Activated CD8-positive, alpha-beta memory T cell treated with anti-CD3 and anti-CD28 coated beads for 36 hours (primary cell): ENCODE data around the gene GMDS. TPM values are rescaled to one million over a fixed set of nuclear protein-coding genes. Genes with fewer than 3 reads are reported as not detected.

ENCODE experiments used
- CTCF ChIA-PET: fragments of 350-600 bp; sonication (Branson Sonifier 250); formaldehyde crosslinking; loops from one replicate; lab custom pipeline; 2021; ENCODE audit warnings: antibody characterized with exemption; lab: Charles Lee
- POLR2A ChIA-PET: fragments of 350-600 bp; sonication (Branson Sonifier 250); formaldehyde crosslinking; loops from one replicate; lab custom pipeline; 2021; ENCODE audit warnings: antibody characterized with exemption; lab: Charles Lee
- total RNA-seq, 2 experiments: library from RNA; stranded (reverse); gene quantifications; one replicate each; pipeline ENCODE4 v1.2.3, GENCODE V29; 2021

GMDS gene
- total RNA-seq, 2 experiments from 2014 or later = 36.0 to 37.1 TPM

DNA sequence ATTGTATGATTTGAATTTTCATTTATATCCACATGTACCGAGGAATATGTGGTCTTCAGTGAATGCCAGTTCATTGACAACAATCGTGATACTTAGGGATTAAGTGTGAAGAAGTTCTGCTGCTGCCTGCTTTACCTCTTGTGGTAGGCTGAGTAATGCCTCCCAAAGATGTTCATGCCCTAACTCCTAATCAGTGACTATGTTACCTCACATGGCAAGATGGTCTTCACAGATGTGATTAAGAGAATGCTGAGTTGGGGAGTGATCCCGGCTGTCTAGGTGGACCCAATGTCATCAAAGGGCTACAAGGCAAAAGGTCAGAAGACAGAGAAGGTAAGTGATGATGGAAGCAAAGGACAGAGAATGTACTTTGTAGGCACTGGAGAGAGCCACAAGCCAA, 454.7 kb downstream of the GMDS start:
- ChIA-PET CTCF (no interaction called here), POLR2A (no interaction called here)

GRCh38 chr6:1789092-1789491, 456.3 kb downstream of the GMDS start:
- POLR2A ChIA-PET = no interaction called here
- CTCF ChIA-PET = interaction anchor here (0.7 kb wide), 1 partner anchor 54 kb away, joined by 3 read pairs; no protein-coding TSS in a partner anchor

DNA sequence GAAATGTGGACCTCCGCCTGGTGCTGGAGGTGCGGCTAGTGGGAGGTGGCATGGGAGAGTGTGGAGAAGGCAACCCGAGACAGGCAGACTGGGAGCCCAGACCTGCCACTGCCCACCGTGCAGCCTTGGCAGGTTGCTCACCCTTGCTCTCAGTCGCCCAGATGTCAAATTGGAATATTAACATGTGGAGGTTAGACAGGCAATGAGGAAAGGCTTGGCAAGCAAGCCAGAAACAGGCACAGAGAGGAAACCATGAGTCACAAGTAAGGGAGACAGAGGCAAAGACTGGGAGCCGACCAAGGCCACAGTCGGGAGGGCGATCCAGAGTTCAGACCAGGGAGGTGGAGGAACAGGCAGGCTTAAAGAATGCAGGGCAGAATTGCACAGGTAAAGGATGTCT, 457.5 kb downstream of the GMDS start:
- ChIA-PET POLR2A (no interaction called here), CTCF (no interaction called here)

DNA sequence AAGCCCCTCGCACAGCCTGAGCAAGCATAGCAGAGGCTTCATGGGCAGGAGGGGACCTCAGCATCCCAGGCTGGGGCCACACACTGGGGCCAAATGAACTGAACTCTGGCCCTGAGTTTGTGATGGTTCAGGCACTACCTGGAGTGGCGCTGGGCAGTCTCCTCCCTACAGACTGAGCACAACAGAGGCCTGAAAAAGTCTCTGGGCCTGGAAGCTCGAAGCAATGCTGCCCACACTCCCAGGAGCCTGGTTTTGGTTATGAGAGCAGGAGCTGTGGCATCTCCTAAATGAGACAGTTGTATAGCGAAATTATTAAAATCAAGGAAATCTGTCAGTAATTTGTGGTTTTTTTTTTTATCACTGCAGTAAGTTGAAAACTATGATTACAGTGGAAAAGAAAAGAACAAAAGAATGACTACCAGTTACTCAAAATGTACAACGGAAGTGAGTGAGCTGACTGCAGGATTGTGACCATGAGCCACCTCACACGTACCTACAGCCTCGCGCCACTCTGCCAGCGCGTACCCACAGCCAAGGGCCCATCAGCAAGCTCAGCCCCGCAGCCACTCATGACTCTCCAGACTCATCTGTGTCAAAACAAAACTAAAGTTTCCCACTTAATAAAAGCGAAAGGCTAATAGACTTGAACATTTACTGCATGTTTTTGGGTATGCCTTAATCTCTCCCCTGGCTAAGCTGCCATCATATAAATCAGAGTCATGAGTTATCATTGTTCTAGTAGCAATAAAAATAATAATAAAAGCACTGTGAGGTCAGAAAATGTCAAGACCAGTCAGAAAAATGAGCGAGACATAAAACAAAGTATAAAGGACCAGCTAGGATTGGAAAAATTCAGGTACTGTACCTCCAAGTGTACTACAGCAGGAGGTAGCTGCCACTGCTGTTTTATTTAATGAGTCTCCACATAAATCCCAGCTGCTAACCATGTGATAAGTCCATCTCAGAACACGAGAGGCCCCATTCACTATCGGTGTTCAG, 458.7 kb downstream of the GMDS start:
- ChIA-PET POLR2A (interaction anchor here (1.5 kb wide), 1 partner anchor 15 kb away, joined by 7 read pairs; no protein-coding TSS in a partner anchor), CTCF (interaction anchor here (0.9 kb wide), 1 partner anchor 10 kb away, joined by 4 read pairs; no protein-coding TSS in a partner anchor)

- ChIA-PET CTCF (interaction anchor here (1.3 kb wide), 1 partner anchor 30 kb away, joined by 3 read pairs; no protein-coding TSS in a partner anchor), POLR2A (no interaction called here)
Measured at GRCh38 chr6:1784422-1784884, 461.0 kb downstream of the GMDS start.

DNA sequence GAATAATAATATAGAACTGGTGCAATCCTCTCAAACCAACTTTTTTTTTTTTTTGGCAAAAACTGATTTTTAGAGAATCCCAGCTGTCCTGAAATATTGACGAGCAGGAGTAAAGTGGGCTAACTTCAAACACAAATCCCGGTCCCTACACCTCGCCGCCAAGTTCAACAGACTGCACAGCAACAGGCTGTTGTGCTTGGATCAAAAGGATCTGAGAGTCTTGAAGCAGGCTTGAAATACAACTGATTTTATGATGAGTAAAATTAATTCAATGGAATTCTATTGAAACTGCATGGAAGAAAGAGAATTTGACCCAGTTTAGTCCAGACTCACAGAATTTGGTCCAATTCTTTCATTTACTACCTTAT, 463.6 kb downstream of the GMDS start:
- POLR2A ChIA-PET = no interaction called here
- CTCF ChIA-PET = no interaction called here

DNA sequence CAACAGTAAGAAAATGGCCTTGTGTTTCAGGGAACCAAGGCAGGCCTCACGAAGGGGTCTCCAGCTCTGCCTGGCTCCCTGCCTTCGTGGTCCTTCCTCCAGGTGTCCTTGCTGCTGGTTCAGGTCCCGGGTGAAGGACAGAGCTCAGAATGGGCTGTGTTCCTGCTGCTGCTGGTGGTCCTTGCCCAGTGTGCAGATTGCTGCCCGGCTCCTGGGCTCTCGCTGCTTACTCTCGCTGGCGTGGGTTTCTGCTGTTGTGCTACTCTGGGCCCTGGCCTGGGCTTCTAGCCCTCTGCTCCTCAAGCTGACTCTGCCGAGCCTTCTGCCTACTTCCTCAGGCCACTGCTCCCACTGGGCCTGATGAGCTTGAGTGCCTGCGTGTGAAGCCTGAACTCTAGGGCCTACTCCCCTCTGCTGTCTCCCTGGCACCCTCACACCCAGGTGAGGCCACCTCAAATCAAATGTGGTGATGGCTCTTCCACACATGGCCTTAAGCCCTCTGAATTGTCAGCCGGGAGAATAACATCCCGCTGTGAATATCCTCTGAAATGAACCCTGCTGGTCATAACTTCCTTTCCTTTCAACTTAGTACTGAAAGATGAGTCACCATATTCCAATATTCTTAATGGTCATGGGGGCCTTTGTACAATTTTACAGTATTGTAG, 464.1 kb downstream of the GMDS start:
- CTCF ChIA-PET = no interaction called here

GRCh38 chr6:1780251-1780867, 465.0 kb downstream of the GMDS start:
- POLR2A ChIA-PET = no interaction called here
- CTCF ChIA-PET = no interaction called here

More for the DNA sequence above, 464.1 kb downstream of the GMDS start:
- POLR2A ChIA-PET = no interaction called here

GRCh38 chr6:1778686-1779235, 466.6 kb downstream of the GMDS start:
- CTCF ChIA-PET = no interaction called here
- POLR2A ChIA-PET = no interaction called here

DNA sequence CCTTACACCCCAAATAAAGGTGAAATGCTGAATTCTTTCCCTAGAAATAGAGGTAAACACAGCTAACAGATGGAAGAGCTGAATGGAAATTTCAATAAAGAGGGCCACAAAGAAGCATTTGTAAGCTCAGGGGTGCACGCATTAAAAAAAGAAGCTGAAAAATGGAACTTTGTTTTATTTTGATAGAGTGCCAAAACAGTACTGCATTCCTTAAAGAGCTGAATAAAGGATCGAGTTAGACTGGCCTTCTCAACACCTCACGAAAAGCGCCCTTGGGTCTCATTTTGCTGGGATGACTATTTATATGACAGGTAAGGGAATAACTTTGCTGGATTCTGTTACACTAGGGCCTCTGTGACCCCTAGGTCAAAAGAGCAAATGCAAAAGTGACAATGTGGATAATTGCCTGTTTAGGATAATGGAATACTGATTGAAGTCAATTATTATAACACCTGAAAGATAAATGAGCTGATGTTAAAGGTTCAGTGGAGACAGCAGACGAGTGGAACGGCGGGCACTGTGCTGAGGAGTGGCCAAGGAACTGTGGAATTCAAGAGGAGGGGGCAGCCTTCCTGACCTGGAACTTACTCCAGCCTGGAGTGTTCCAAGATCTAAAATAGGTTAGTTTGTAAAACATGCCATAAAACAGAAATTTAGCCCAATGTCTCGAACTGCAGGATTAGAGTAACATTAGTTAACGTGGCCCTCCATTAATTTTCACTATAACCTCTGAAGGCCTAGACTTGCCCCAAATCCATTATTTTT, 467.3 kb downstream of the GMDS start:
- ChIA-PET POLR2A (no interaction called here), CTCF (no interaction called here)

GRCh38 chr6:1775441-1775840, 470.0 kb downstream of the GMDS start:
- POLR2A ChIA-PET = no interaction called here

GRCh38 chr6:1774226-1774915, 471.0 kb downstream of the GMDS start:
- ChIA-PET CTCF (no interaction called here), POLR2A (no interaction called here)

More at GRCh38 chr6:1775441-1775840, 470.0 kb downstream of the GMDS start:
- CTCF ChIA-PET = no interaction called here

DNA sequence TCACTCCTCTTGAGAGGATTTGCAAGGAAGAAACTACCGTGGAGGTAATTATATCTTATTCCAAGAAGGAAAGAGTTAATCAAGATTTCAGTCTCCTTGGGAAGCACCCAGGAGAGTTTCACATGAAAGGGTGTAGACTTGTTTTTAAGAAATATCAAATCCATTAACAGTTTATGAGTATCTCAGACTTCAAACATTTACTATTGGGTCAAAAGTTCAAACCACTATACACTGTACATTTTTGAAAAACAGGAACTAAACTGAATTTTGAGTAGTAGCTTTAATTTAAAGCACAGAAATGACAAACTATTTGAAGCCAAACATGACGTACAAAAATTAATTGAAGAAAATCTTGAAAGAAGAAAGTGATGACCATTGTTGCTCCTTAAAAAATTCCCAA, 471.7 kb downstream of the GMDS start:
- CTCF ChIA-PET = no interaction called here
- POLR2A ChIA-PET = no interaction called here

DNA sequence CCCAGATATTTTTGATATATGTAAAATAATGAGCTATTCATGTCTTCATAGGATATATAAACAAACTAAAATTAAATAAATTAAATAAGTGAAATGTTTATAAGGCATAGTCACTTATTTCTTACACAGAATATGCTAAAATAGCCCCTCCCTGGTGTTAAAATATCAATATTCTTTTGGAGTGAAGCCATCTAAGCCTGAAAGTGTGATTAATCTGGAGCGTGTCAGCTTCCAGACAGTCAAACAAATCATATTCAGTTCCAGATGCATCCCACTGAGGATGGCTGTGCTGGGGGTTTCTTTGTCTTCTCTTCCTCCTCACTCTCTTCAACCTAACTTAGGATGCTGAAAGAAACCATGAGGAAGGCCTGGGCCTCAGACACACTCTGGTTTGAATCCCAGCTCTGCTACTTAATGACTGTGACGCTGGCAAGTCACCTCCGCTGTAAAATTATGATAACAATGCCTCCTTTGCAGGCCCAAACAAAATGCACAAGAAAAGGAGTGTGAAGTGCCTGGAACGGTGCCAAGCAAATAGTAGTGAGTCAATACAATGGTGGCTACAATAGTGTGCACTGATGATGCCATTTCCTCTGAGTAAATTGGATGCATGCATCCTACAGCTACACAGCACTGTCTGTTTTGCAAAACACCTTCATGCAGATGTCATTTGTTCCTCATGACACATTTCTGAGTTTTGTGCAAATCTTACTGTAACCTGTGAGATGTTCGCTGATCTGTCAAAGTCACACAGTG, 474.3 kb downstream of the GMDS start:
- POLR2A ChIA-PET = interaction anchor here (0.5 to 2.0 kb wide), 2 partner anchors 16 to 366 kb away, joined by 5 to 7 read pairs; no protein-coding TSS in a partner anchor
- CTCF ChIA-PET = no interaction called here

- POLR2A ChIA-PET = interaction anchor here (2.0 kb wide), 1 partner anchor 16 kb away, joined by 7 read pairs; no protein-coding TSS in a partner anchor
- CTCF ChIA-PET = no interaction called here
Measured at GRCh38 chr6:1770435-1770843, 475.0 kb downstream of the GMDS start.

DNA sequence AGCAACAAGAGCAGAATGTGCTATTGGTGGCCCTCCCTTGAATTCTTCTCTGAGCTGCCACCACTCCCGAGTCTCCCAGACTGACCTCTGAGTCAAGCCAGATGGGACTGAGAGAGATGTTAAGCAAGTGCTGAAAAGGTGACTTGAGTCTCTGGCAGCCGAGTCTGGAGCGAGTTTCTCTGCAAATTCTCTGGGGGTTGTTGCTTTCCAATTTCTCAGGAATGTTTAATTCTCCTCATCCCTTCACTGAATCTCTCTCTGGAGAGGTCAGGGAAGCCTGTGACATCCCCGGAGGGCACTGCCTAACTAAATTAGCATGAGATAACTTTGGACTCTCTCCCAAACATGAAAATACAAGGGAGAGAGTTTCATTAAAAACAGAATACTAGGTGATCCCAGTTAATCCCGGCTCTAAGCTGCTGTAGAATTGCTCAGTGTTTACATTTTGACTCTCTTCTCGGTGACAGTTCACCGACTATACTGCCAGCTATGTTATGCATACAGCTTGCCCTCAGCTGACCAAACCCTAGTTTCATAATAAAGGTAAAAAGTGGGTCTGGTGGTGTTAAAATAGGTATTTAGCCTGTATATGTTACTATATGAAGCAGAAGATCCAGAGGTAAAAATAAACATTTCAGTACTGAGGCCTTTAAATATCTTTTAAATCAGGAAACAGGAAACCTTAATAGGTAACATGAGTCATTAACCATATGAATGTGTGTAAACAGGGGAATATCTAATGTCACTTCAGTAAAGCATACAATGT, 477.7 kb downstream of the GMDS start:
- ChIA-PET CTCF (no interaction called here), POLR2A (no interaction called here)

DNA sequence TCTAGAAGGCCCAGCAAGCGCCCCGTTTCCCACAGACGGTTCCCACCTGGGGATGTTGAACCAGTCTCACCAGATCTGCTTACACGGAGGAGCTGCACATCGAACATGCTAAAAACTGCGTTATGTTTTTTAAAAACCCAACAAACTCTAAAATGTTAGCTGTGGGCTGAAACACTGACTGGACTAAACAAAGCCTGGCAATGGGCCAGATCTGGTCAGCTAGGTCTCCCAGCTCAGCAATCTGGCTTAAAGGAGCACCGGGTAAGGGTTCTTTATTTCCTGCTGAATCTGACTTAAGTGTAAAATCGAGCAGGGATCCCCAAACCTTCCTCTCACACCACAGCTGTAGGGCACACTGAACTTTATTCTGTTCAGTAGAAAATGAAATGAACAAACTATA, 478.8 kb downstream of the GMDS start:
- POLR2A ChIA-PET = no interaction called here

More for the DNA sequence above, 478.8 kb downstream of the GMDS start:
- CTCF ChIA-PET = no interaction called here
